ENCODE results near the gene DOCK10. TPM values are rescaled to one million over a fixed set of nuclear protein-coding genes. Genes with fewer than 3 reads are reported as not detected.

DOCK10 gene
- polyA plus RNA-seq, 4 donors, result 2.3 to 6.8 (median 3.5) TPM

GRCh38 chr2:224847381-224847780, 194.9 kb downstream of the DOCK10 start:
- peaks cover 0 to 9% (median 0%) of the 10 kb centered on the region in 3 donors for H3K36me3 ChIP-seq (ENCODE audit: control insufficient read depth in 3 of 3, insufficient read depth in 2 of 3, low read depth in 1 of 3, low read length in 3 of 3)
- no peak for DNase-seq
- no peak overlapping the region for H3K27ac ChIP-seq (ENCODE audit: low read depth in 1 of 3, low read length in 2 of 3)
- H3K4me3 ChIP-seq (ENCODE audit: low read depth in 1 of 3, low read length in 3 of 3), result no peak overlapping the region
- no peaks in the 10 kb centered on the region for H3K27me3 ChIP-seq (ENCODE audit: control insufficient read depth in 3 of 3, insufficient read depth in 3 of 3, low read length in 3 of 3)
- no peaks in the 10 kb centered on the region for H3K9me3 ChIP-seq (ENCODE audit: control insufficient read depth in 2 of 2, insufficient read depth in 1 of 2, low read depth in 1 of 2, low read length in 1 of 2)
- FAIRE-seq, result no peak
- no peaks in the 10 kb centered on the region for H3K4me1 ChIP-seq (ENCODE audit: control insufficient read depth in 3 of 3, insufficient read depth in 2 of 3, low read depth in 1 of 3, low read length in 2 of 3)
- WGBS, 3 donors, result 77 to 90% (median 88%) methylated on average over 2 of the region's 2 CpGs

- H3K9me3 ChIP-seq (ENCODE audit: control insufficient read depth in 2 of 2, insufficient read depth in 1 of 2, low read depth in 1 of 2, low read length in 1 of 2), result no peaks in the 10 kb centered on the region
- DNase-seq (no peak), FAIRE-seq (no peak)
- 84 to 93% (median 90%) methylated on average over 5 of the region's 5 CpGs for WGBS, 3 donors
- H3K4me1 ChIP-seq (ENCODE audit: control insufficient read depth in 3 of 3, insufficient read depth in 2 of 3, low read depth in 1 of 3, low read length in 2 of 3), result no peaks in the 10 kb centered on the region
- H3K27me3 ChIP-seq (ENCODE audit: control insufficient read depth in 3 of 3, insufficient read depth in 3 of 3, low read length in 3 of 3), result no peaks in the 10 kb centered on the region
- H3K27ac ChIP-seq (ENCODE audit: low read depth in 1 of 3, low read length in 2 of 3), result no peak overlapping the region
- peaks cover 0 to 7% (median 0%) of the 10 kb centered on the region in 3 donors for H3K36me3 ChIP-seq (ENCODE audit: control insufficient read depth in 3 of 3, insufficient read depth in 2 of 3, low read depth in 1 of 3, low read length in 3 of 3)
- no peak overlapping the region for H3K4me3 ChIP-seq (ENCODE audit: low read depth in 1 of 3, low read length in 3 of 3)
Measured at GRCh38 chr2:224846686-224847085, 195.6 kb downstream of the DOCK10 start.

GRCh38 chr2:224846161-224846560, 196.1 kb downstream of the DOCK10 start:
- no peak overlapping the region for H3K27ac ChIP-seq (ENCODE audit: low read depth in 1 of 3, low read length in 2 of 3)
- no peaks in the 10 kb centered on the region for H3K9me3 ChIP-seq (ENCODE audit: control insufficient read depth in 2 of 2, insufficient read depth in 1 of 2, low read depth in 1 of 2, low read length in 1 of 2)
- H3K4me1 ChIP-seq (ENCODE audit: control insufficient read depth in 3 of 3, insufficient read depth in 2 of 3, low read depth in 1 of 3, low read length in 2 of 3), result no peaks in the 10 kb centered on the region
- DNase-seq, result no peak
- FAIRE-seq, result no peak
- WGBS, 3 donors, result 79 to 96% (median 89%) methylated on average over 4 of the region's 4 CpGs
- H3K36me3 ChIP-seq (ENCODE audit: control insufficient read depth in 3 of 3, insufficient read depth in 2 of 3, low read depth in 1 of 3, low read length in 3 of 3), result peaks cover 0 to 6% (median 0%) of the 10 kb centered on the region in 3 donors
- H3K27me3 ChIP-seq (ENCODE audit: control insufficient read depth in 3 of 3, insufficient read depth in 3 of 3, low read length in 3 of 3), result no peaks in the 10 kb centered on the region
- H3K4me3 ChIP-seq (ENCODE audit: low read depth in 1 of 3, low read length in 3 of 3), result no peak overlapping the region

- H3K4me3 ChIP-seq (ENCODE audit: low read depth in 1 of 3, low read length in 3 of 3), result no peak overlapping the region
- WGBS, 3 donors, result 70 to 79% (median 73%) methylated on average over 2 of the region's 2 CpGs
- DNase-seq (no peak), FAIRE-seq (no peak)
- H3K27ac ChIP-seq (ENCODE audit: low read depth in 1 of 3, low read length in 2 of 3), result no peak overlapping the region
- H3K27me3 ChIP-seq (ENCODE audit: control insufficient read depth in 3 of 3, insufficient read depth in 3 of 3, low read length in 3 of 3), result no peaks in the 10 kb centered on the region
- H3K4me1 ChIP-seq (ENCODE audit: control insufficient read depth in 3 of 3, insufficient read depth in 2 of 3, low read depth in 1 of 3, low read length in 2 of 3), result no peaks in the 10 kb centered on the region
- peaks cover 0 to 4% (median 0%) of the 10 kb centered on the region in 3 donors for H3K36me3 ChIP-seq (ENCODE audit: control insufficient read depth in 3 of 3, insufficient read depth in 2 of 3, low read depth in 1 of 3, low read length in 3 of 3)
- peaks cover 0 to 3% of the 10 kb centered on the region in 2 donors for H3K9me3 ChIP-seq (ENCODE audit: control insufficient read depth in 2 of 2, insufficient read depth in 1 of 2, low read depth in 1 of 2, low read length in 1 of 2)
Measured at GRCh38 chr2:224843141-224843540, 199.1 kb downstream of the DOCK10 start.

- DNase-seq (no peak), FAIRE-seq (no peak)
- no peak overlapping the region for H3K4me3 ChIP-seq (ENCODE audit: low read depth in 1 of 3, low read length in 3 of 3)
- no peaks in the 10 kb centered on the region for H3K27me3 ChIP-seq (ENCODE audit: control insufficient read depth in 3 of 3, insufficient read depth in 3 of 3, low read length in 3 of 3)
- H3K4me1 ChIP-seq (ENCODE audit: control insufficient read depth in 3 of 3, insufficient read depth in 2 of 3, low read depth in 1 of 3, low read length in 2 of 3), result no peaks in the 10 kb centered on the region
- H3K36me3 ChIP-seq (ENCODE audit: control insufficient read depth in 3 of 3, insufficient read depth in 2 of 3, low read depth in 1 of 3, low read length in 3 of 3), result peaks cover 0 to 4% (median 0%) of the 10 kb centered on the region in 3 donors
- H3K9me3 ChIP-seq (ENCODE audit: control insufficient read depth in 2 of 2, insufficient read depth in 1 of 2, low read depth in 1 of 2, low read length in 1 of 2), result peaks cover 0 to 3% of the 10 kb centered on the region in 2 donors
- WGBS, 3 donors, result 92 to 94% (median 94%) methylated on average over 4 of the region's 4 CpGs
- no peak overlapping the region for H3K27ac ChIP-seq (ENCODE audit: low read depth in 1 of 3, low read length in 2 of 3)
Measured at GRCh38 chr2:224841910-224842309, 200.4 kb downstream of the DOCK10 start.

GRCh38 chr2:224838335-224838734, 203.9 kb downstream of the DOCK10 start:
- no peak overlapping the region for H3K27ac ChIP-seq (ENCODE audit: low read depth in 1 of 3, low read length in 2 of 3)
- H3K4me1 ChIP-seq (ENCODE audit: control insufficient read depth in 3 of 3, insufficient read depth in 2 of 3, low read depth in 1 of 3, low read length in 2 of 3), result no peaks in the 10 kb centered on the region
- no peaks in the 10 kb centered on the region for H3K27me3 ChIP-seq (ENCODE audit: control insufficient read depth in 3 of 3, insufficient read depth in 3 of 3, low read length in 3 of 3)
- peaks cover 0 to 2% (median 0%) of the 10 kb centered on the region in 3 donors for H3K36me3 ChIP-seq (ENCODE audit: control insufficient read depth in 3 of 3, insufficient read depth in 2 of 3, low read depth in 1 of 3, low read length in 3 of 3)
- H3K9me3 ChIP-seq (ENCODE audit: control insufficient read depth in 2 of 2, insufficient read depth in 1 of 2, low read depth in 1 of 2, low read length in 1 of 2), result peaks cover 0 to 3% of the 10 kb centered on the region in 2 donors
- H3K4me3 ChIP-seq (ENCODE audit: low read depth in 1 of 3, low read length in 3 of 3), result no peak overlapping the region
- no peak for DNase-seq
- FAIRE-seq, result no peak

- 64 to 86% (median 84%) methylated on average over 3 of the region's 3 CpGs for WGBS, 3 donors
- DNase-seq (no peak), FAIRE-seq (no peak)
- Histone ChIP-seq H3K36me3 (ENCODE audit: control insufficient read depth in 3 of 3, insufficient read depth in 2 of 3, low read depth in 1 of 3, low read length in 3 of 3) (peaks cover 0 to 6% (median 0%) of the 10 kb centered on the region in 3 donors), H3K27ac (ENCODE audit: low read depth in 1 of 3, low read length in 2 of 3) (no peak overlapping the region), H3K27me3 (ENCODE audit: control insufficient read depth in 3 of 3, insufficient read depth in 3 of 3, low read length in 3 of 3) (no peaks in the 10 kb centered on the region), H3K4me1 (ENCODE audit: control insufficient read depth in 3 of 3, insufficient read depth in 2 of 3, low read depth in 1 of 3, low read length in 2 of 3) (no peaks in the 10 kb centered on the region), H3K4me3 (ENCODE audit: low read depth in 1 of 3, low read length in 3 of 3) (no peak overlapping the region), H3K9me3 (ENCODE audit: control insufficient read depth in 2 of 2, insufficient read depth in 1 of 2, low read depth in 1 of 2, low read length in 1 of 2) (peaks cover 0 to 3% of the 10 kb centered on the region in 2 donors)
Measured at GRCh38 chr2:224837558-224837957, 204.7 kb downstream of the DOCK10 start.

- WGBS, 3 donors, result 84 to 96% (median 92%) methylated on average over 2 of the region's 2 CpGs
- no peak for DNase-seq
- H3K27ac ChIP-seq (ENCODE audit: low read depth in 1 of 3, low read length in 2 of 3), result no peak overlapping the region
- FAIRE-seq, result no peak
- peaks cover 0 to 3% of the 10 kb centered on the region in 2 donors for H3K9me3 ChIP-seq (ENCODE audit: control insufficient read depth in 2 of 2, insufficient read depth in 1 of 2, low read depth in 1 of 2, low read length in 1 of 2)
- no peaks in the 10 kb centered on the region for H3K27me3 ChIP-seq (ENCODE audit: control insufficient read depth in 3 of 3, insufficient read depth in 3 of 3, low read length in 3 of 3)
- no peak overlapping the region for H3K4me3 ChIP-seq (ENCODE audit: low read depth in 1 of 3, low read length in 3 of 3)
- H3K4me1 ChIP-seq (ENCODE audit: control insufficient read depth in 3 of 3, insufficient read depth in 2 of 3, low read depth in 1 of 3, low read length in 2 of 3), result no peaks in the 10 kb centered on the region
- peaks cover 0 to 6% (median 0%) of the 10 kb centered on the region in 3 donors for H3K36me3 ChIP-seq (ENCODE audit: control insufficient read depth in 3 of 3, insufficient read depth in 2 of 3, low read depth in 1 of 3, low read length in 3 of 3)
Measured at GRCh38 chr2:224837066-224837465, 205.2 kb downstream of the DOCK10 start.

GRCh38 chr2:224836263-224836662, 206.0 kb downstream of the DOCK10 start:
- Histone ChIP-seq H3K36me3 (ENCODE audit: control insufficient read depth in 3 of 3, insufficient read depth in 2 of 3, low read depth in 1 of 3, low read length in 3 of 3) (peaks cover 0 to 11% (median 0%) of the 10 kb centered on the region in 3 donors), H3K9me3 (ENCODE audit: control insufficient read depth in 2 of 2, insufficient read depth in 1 of 2, low read depth in 1 of 2, low read length in 1 of 2) (peaks cover 0 to 3% of the 10 kb centered on the region in 2 donors), H3K27me3 (ENCODE audit: control insufficient read depth in 3 of 3, insufficient read depth in 3 of 3, low read length in 3 of 3) (no peaks in the 10 kb centered on the region), H3K4me3 (ENCODE audit: low read depth in 1 of 3, low read length in 3 of 3) (no peak overlapping the region), H3K27ac (ENCODE audit: low read depth in 1 of 3, low read length in 2 of 3) (no peak overlapping the region), H3K4me1 (ENCODE audit: control insufficient read depth in 3 of 3, insufficient read depth in 2 of 3, low read depth in 1 of 3, low read length in 2 of 3) (no peaks in the 10 kb centered on the region)
- no peak for FAIRE-seq
- no peak for DNase-seq
